ENCODE data around the gene TMC3. TPM values are rescaled to one million over a fixed set of nuclear protein-coding genes. Genes with fewer than 3 reads are reported as not detected.

TMC3 gene
- total RNA-seq, 1 experiment from 2014 or later: not detected

- no peak overlapping the region for H3K4me3 ChIP-seq
- intact Hi-C loops (cut with micrococcal nuclease; ENCODE audit: unreplicated experiment): no loop called here
- H3K79me2 ChIP-seq (ENCODE audit: low read depth): no peaks in the 10 kb centered on the region
- H3K36me3 ChIP-seq (ENCODE audit: low read depth): no peaks in the 10 kb centered on the region
- peaks cover 49% of the 10 kb centered on the region for H3K27me3 ChIP-seq (ENCODE audit: insufficient read depth, low read depth)
- no peaks in the 10 kb centered on the region for H3F3A ChIP-seq (ENCODE audit: insufficient read depth, low read depth)
- no peaks in the 10 kb centered on the region for H4K20me1 ChIP-seq (ENCODE audit: insufficient read depth)
- H3K4me2 ChIP-seq: no peak overlapping the region
- no peaks in the 10 kb centered on the region for H3K9me2 ChIP-seq (ENCODE audit: insufficient read depth)
- H2AFZ ChIP-seq: no peak overlapping the region
- no peak for DNase-seq
- TF ChIP-seq CTCF (conservative IDR thresholded peaks at IDR 0.05) (no peak), EZH2 (IDR thresholded peaks at IDR 0.05; ENCODE audit: low read depth) (no peak)
- POLR2A ChIA-PET (ENCODE audit: unreplicated experiment): no interaction called here
- H3K27ac ChIP-seq: no peak overlapping the region
- no peaks in the 10 kb centered on the region for H3K9me3 ChIP-seq (ENCODE audit: insufficient read depth, low read depth)
- CTCF ChIA-PET: no interaction called here
- BruUV-seq (replicated peaks): no TSS peak
- no peaks in the 10 kb centered on the region for H3K4me1 ChIP-seq (replicated peaks; ENCODE audit: insufficient read depth)
Measured at GRCh38 chr15:81386947-81387346, 12.9 kb upstream of the TMC3 start.

DNA sequence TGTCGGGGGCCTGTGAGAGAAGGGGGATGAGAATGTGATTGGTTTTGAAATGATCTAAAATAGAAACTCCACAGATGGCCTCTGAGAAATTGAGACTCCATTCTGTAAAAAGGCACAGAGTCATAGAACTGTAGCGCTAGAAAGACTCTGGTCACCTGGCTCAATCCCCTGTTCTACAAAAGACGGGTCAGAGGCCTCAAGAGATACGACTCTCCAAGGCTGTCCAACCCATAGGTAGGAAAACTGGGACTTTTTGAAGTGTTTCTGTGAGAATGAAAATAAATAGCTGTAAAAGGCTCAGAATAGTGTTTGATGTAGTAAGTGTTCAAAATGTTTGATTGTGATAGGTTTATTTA lies 11.7 kb upstream of the TMC3 start:
- no peaks in the 10 kb centered on the region for H3K9me2 ChIP-seq (ENCODE audit: insufficient read depth)
- H4K20me1 ChIP-seq (ENCODE audit: insufficient read depth): no peaks in the 10 kb centered on the region
- POLR2A ChIA-PET (ENCODE audit: unreplicated experiment): no interaction called here
- H3K79me2 ChIP-seq (ENCODE audit: low read depth): no peaks in the 10 kb centered on the region
- no peak overlapping the region for H3K27ac ChIP-seq
- DNase-seq: no peak
- no peak overlapping the region for H3K4me3 ChIP-seq
- CTCF ChIA-PET: no interaction called here
- peaks cover 59% of the 10 kb centered on the region for H3K27me3 ChIP-seq (ENCODE audit: insufficient read depth, low read depth)
- no peak overlapping the region for H3K4me2 ChIP-seq
- H3F3A ChIP-seq (ENCODE audit: insufficient read depth, low read depth): no peaks in the 10 kb centered on the region
- no peaks in the 10 kb centered on the region for H3K4me1 ChIP-seq (replicated peaks; ENCODE audit: insufficient read depth)
- no peaks in the 10 kb centered on the region for H3K36me3 ChIP-seq (ENCODE audit: low read depth)
- BruUV-seq (replicated peaks): no TSS peak
- intact Hi-C loops (cut with micrococcal nuclease; ENCODE audit: unreplicated experiment): no loop called here
- H3K9me3 ChIP-seq (ENCODE audit: insufficient read depth, low read depth): no peaks in the 10 kb centered on the region
- H2AFZ ChIP-seq: no peak overlapping the region
- TF ChIP-seq CTCF (conservative IDR thresholded peaks at IDR 0.05) (no peak), EZH2 (IDR thresholded peaks at IDR 0.05; ENCODE audit: low read depth) (no peak)

- Histone ChIP-seq H3K9me3 (ENCODE audit: insufficient read depth, low read depth) (no peaks in the 10 kb centered on the region), H3K9me2 (ENCODE audit: insufficient read depth) (no peaks in the 10 kb centered on the region), H2AFZ (no peak overlapping the region), H4K20me1 (ENCODE audit: insufficient read depth) (no peaks in the 10 kb centered on the region), H3K36me3 (ENCODE audit: low read depth) (no peaks in the 10 kb centered on the region), H3K4me2 (no peak overlapping the region), H3K27ac (no peak overlapping the region), H3K79me2 (ENCODE audit: low read depth) (no peaks in the 10 kb centered on the region), H3F3A (ENCODE audit: insufficient read depth, low read depth) (no peaks in the 10 kb centered on the region), H3K4me1 (replicated peaks; ENCODE audit: insufficient read depth) (no peaks in the 10 kb centered on the region), H3K27me3 (ENCODE audit: insufficient read depth, low read depth) (peaks cover 65% of the 10 kb centered on the region), H3K4me3 (no peak overlapping the region)
- intact Hi-C loops (cut with micrococcal nuclease; ENCODE audit: unreplicated experiment): no loop called here
- CTCF ChIA-PET: no interaction called here
- POLR2A ChIA-PET (ENCODE audit: unreplicated experiment): no interaction called here
- no peak for DNase-seq
- TF ChIP-seq EZH2 (IDR thresholded peaks at IDR 0.05; ENCODE audit: low read depth): no peak
- TF ChIP-seq CTCF (conservative IDR thresholded peaks at IDR 0.05): no peak
- no TSS peak for BruUV-seq (replicated peaks)
Measured at GRCh38 chr15:81384891-81385720, 11.1 kb upstream of the TMC3 start.
